ENCODE measurements around the gene CDR2. TPM values are rescaled to one million over a fixed set of nuclear protein-coding genes. Genes with fewer than 3 reads are reported as not detected.

CDR2 gene
- total and polyA plus RNA-seq, 7 donors, result 2.2 to 11.9 (median 4.5) TPM

DNA sequence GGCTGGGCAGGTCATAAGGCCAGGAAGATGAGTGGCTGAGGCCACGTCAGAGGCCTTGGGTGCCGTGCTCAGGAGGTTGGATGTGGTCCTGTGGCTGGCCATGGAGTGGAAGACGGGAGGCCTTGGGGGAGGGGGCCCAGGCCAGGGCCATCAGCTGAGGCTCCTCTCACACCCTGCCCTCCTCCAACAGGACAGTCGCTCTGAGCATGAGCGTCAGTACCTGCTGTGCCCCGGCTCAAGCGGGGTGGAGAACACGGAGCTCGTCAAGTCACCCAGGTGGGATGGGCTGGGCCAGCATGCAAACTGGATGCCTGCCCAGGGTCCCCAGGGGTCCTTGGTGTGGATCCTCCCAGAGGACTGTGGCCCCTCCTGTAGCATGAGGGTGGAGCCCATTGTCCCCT lies 58.0 kb downstream of the CDR2 start:
- H3K27ac ChIP-seq, result no peak overlapping the region
- H3K4me3 ChIP-seq, result no peak overlapping the region
- TF ChIP-seq, protein P1, sequence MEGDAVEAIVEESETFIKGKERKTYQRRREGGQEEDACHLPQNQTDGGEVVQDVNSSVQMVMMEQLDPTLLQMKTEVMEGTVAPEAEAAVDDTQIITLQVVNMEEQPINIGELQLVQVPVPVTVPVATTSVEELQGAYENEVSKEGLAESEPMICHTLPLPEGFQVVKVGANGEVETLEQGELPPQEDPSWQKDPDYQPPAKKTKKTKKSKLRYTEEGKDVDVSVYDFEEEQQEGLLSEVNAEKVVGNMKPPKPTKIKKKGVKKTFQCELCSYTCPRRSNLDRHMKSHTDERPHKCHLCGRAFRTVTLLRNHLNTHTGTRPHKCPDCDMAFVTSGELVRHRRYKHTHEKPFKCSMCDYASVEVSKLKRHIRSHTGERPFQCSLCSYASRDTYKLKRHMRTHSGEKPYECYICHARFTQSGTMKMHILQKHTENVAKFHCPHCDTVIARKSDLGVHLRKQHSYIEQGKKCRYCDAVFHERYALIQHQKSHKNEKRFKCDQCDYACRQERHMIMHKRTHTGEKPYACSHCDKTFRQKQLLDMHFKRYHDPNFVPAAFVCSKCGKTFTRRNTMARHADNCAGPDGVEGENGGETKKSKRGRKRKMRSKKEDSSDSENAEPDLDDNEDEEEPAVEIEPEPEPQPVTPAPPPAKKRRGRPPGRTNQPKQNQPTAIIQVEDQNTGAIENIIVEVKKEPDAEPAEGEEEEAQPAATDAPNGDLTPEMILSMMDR (IDR thresholded peaks at IDR 0.05), result no peak
- no peaks in the 10 kb centered on the region for H3K9me3 ChIP-seq
- intact Hi-C loops (cut with DNase I), result no loop called here
- peaks cover 0 to 96% of the 10 kb centered on the region in 2 donors for H3K36me3 ChIP-seq (ENCODE audit: insufficient read depth in 1 of 2, low read depth in 1 of 2)
- WGBS, 3 donors, result 83 to 86% (median 86%) methylated on average over 9 of the region's 9 CpGs
- ATAC-seq (no peak), DNase-seq (peak in 1 of 2 donors; percentile 46)
- H3K4me1 ChIP-seq, result peaks cover 3% of the 10 kb centered on the region
- no peaks in the 10 kb centered on the region for H3K27me3 ChIP-seq (ENCODE audit: insufficient read depth in 3 of 3, low read length in 2 of 3)

DNA sequence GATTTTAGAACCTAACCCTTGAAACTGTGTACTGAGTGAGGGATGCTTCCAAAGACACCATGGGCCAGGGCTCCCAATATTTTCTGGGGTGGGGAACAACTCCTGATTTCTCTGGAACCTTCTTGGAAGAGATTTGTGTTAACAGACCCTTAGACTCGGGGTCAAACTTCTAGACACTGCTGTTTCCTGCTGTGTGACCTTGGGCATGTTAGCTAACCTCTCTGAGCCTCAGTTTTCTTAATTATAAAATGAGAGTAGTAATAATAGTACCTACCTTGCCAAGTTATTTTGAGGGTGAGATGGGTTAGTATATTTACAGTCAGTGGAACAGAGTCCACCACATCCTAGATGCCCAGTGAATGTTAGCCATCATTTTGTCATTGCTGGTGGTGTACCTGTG lies 58.4 kb downstream of the CDR2 start:
- peaks cover 0 to 98% of the 10 kb centered on the region in 2 donors for H3K36me3 ChIP-seq (ENCODE audit: insufficient read depth in 1 of 2, low read depth in 1 of 2)
- intact Hi-C loops (cut with DNase I), result no loop called here
- H3K9me3 ChIP-seq, result no peaks in the 10 kb centered on the region
- DNase-seq, result no peak
- TF ChIP-seq, protein P1 (IDR thresholded peaks at IDR 0.05), result no peak
- H3K27me3 ChIP-seq (ENCODE audit: insufficient read depth in 3 of 3, low read length in 2 of 3), result no peaks in the 10 kb centered on the region
- no peak overlapping the region for H3K27ac ChIP-seq
- H3K4me3 ChIP-seq, result no peak overlapping the region
- WGBS, 3 donors, result 92 to 100% (median 97%) methylated on average over 1 of the region's 1 CpG
- no peak for ATAC-seq
- H3K4me1 ChIP-seq, result peaks cover 3% of the 10 kb centered on the region

DNA sequence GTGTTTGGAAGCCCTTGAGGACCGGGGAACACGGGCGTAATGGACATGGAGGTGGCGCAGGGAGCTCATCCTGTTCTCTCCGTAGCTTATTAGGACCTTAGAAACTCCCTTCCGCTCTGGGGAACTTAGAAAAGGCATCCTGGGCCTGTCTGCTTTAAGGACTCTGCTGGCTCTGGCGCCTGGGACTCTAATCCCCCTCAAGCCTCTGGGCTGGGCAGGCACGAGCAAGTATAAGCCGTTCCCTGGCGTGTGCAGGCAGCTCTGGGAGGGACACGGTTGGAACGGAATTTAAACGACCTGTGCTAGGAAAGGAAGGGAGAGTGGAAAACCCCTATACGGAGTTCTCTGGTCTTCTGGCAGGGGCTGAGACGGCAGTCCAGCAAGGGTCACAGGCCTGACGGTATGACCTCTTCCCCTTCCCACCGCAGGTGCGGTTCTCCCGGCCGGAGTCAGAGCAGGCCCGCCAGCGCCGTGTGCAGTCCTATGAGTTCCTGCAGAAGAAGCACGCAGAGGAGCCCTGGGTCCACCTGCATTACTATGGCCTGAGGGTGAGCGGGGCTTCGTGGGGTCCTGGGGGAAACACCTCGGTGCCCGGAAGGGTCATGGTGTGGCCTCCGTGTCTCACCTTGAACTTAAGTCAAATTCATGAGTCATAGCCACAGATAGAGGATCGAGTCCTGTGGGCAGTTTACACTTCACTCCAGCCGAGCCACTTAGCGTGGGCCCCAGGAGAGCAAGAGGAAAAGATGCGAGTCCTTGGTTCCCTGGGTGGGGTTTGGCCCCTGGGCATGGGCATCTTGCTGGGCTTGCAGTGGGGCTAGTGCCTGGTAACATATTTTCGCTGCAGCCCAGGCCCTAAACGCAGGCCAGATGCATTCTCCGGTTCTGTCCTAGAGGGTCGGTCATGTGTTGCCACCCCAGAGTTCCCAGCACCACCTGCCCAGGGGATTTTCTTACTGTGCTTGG lies 59.5 kb downstream of the CDR2 start:
- 74 to 78% (median 75%) methylated on average over 35 to 37 of the region's 37 CpGs for WGBS, 3 donors
- H3K36me3 ChIP-seq (ENCODE audit: insufficient read depth in 1 of 2, low read depth in 1 of 2), result peaks cover under 1 to 98% of the 10 kb centered on the region in 2 donors
- ATAC-seq (peak; percentile 24 to 52 (median 34)), DNase-seq (no peak)
- intact Hi-C loops (cut with DNase I), result no loop called here
- TF ChIP-seq, protein P1 (IDR thresholded peaks at IDR 0.05), result no peak
- H3K4me1 ChIP-seq, result peaks cover 3% of the 10 kb centered on the region
- no peaks in the 10 kb centered on the region for H3K27me3 ChIP-seq (ENCODE audit: insufficient read depth in 3 of 3, low read length in 2 of 3)
- H3K9me3 ChIP-seq, result no peaks in the 10 kb centered on the region
- no peak overlapping the region for H3K27ac ChIP-seq
- no peak overlapping the region for H3K4me3 ChIP-seq

DNA sequence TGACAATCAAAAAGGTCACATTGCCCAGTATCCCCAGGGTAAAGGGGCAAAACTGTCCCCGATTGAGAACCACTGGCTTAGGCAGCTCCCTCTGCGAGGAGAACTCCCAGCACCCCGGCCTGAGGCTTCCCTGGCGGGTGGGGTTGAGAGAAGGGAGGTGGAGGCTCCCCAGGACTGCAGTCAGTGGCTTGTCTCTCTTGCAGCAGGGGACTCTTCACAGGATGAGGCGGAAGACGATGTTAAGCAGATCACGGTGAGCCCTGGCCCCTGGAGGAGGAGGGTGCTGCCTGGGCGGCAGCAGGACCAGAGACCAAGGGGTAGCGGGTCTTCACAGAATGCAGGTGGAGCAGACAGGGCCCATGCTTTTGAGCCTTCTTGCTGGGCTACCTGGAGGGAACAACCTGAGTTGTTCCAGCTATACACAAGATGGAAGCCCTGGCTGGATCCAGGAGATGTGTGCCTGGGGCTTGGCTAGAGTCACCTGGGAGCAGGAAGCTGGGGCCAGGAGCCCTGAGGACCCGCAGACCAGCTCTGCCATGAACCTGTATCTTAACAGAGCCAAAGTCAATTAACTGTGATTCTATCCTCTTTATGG lies 60.4 kb downstream of the CDR2 start:
- TF ChIP-seq, protein P1 (IDR thresholded peaks at IDR 0.05), result no peak
- Histone ChIP-seq H3K4me1 (peaks cover 3% of the 10 kb centered on the region), H3K27me3 (ENCODE audit: insufficient read depth in 3 of 3, low read length in 2 of 3) (no peaks in the 10 kb centered on the region), H3K4me3 (no peak overlapping the region), H3K27ac (no peak overlapping the region), H3K9me3 (no peaks in the 10 kb centered on the region), H3K36me3 (ENCODE audit: insufficient read depth in 1 of 2, low read depth in 1 of 2) (peaks cover 7 to 98% of the 10 kb centered on the region in 2 donors)
- WGBS, 3 donors, result 93 to 97% (median 96%) methylated on average over 10 of the region's 10 CpGs
- DNase-seq (no peak), ATAC-seq (no peak)
- intact Hi-C loops (cut with DNase I), result no loop called here
